Gastrocnemius medialis (tissue), 4 donors: ENCODE measurements around the gene CFDP1.

Experiments used
- CTCF ChIP-seq, 5 experiments: fragments of 450-650 bp in 3 of 5; fragments of 200-600 bp in 2 of 5; sonication (generic) in 2 of 5; IDR thresholded peaks in 4 of 5; conservative IDR thresholded peaks in 1 of 5; 1 replicate in 4 of 5; 2 replicates in 1 of 5; pipeline ENCODE4 v1.5.1; 2016 to 2019; ENCODE audit warnings: antibody characterized with exemption in 5 of 5, mild to moderate bottlenecking in 3 of 5, moderate library complexity in 3 of 5
- POLR2A ChIP-seq, 2 donors: fragments of 450-650 bp; IDR thresholded peaks; one replicate each; pipeline ENCODE4 v1.6.1; 2017; ENCODE audit warnings: antibody characterized with exemption in 2 of 2, mild to moderate bottlenecking in 2 of 2, moderate library complexity in 2 of 2

GRCh38 chr16:75354170-75354569, 79.1 kb downstream of the CFDP1 start:
- TF ChIP-seq CTCF (IDR thresholded peaks at IDR 0.05 in 4 of 5, conservative IDR thresholded peaks at IDR 0.05 in 1 of 5) (no peak), POLR2A (IDR thresholded peaks at IDR 0.05) (no peak)
